Measurements from ENCODE around the gene AMBRA1.

Gene AMBRA1

DNA sequence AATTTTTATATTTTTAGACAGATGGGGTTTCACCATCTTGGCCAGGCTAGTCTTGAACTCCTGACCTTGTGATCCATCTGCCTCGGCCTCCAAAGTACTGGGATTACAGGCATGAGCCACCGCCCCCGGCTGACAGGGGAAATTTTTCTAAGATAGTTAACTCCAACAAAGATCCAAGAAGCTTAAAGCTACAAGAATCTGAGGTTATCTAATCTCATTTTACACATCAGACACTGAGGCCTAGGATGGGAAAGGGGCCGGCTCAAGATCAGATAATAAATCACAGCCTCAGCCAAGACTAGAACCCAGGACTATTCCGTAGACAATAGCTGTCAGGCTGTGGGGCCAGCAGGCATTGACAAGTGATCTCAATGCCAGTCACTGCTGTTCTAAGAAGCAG lies 94.0 kb downstream of the AMBRA1 start:
- DNase-seq: no peak

DNA sequence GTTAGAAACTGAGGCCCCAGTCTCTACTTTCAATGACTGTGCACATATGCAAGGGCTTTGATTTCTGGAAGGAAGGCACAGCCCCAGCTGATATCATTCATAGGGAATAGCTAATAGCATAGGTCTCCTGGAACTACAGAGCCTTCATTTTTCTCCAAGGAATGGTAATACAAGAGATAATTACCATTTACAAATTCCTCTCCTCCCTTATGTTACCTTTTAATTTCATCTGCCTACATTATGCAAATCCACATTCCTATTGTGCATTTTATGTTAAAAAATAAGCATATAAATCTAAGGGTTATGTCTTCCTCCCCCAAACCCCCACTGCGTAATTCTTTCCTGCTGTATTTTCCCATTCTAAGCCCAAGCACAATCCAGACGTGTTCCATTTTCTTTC lies 94.9 kb downstream of the AMBRA1 start:
- DNase-seq: no peak

DNA sequence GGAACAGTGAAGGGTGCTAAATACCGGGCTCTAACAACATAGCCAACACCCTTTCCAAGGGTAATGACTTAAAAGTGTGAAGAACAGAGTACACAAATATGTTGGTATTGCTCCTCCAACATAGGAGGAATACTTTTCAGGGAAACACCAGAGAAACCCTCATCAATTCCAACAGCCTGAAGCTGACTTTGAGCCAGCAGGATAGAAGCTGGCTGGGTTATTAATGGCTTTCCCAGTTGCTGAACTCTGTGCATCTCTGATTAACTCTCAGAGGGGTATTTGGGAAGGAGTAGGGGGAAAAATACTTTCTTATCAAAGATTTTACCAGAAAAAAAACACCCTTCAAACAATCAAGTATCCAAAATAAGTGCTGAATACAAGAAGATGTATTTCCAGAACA lies 95.6 kb downstream of the AMBRA1 start:
- DNase-seq: no peak

DNA sequence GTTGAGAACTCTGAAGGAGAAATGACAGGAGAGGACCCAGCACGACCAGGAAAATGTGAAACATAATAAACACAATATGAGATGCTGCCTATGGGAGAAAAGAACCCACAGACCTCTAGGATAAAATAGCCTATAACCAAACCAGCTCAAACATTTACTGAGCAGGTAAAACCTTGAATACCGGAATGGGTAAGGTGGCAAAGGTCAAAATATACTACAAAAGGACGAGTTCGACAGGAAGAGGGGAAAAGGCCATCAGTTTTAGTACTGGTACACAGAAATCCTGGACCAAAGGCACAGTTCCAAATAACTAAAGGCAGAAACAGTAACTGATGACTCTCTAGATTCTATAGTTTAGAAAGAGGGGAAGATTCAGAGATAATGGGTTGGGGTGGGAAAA lies 96.3 kb downstream of the AMBRA1 start:
- no peak for DNase-seq

DNA sequence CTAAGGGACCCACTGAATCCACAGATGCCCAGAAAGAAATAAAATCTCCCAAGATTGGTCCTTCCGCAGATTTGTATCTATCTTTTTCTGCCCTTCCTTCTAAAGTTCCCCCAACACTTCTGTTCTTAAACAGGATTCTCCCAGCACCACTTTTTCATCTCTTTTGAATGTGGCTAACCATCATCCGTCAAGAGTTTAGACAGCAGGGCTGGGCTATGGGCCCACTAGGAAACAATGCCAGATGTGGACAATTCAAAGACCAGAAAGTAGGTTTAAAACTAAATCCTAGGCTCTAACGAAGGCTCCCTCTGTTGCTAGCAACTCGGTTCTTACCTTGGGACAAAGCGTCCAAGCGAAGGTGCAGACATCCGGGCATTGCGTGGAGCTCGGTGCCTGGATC lies 100.0 kb downstream of the AMBRA1 start:
- no peak for DNase-seq

DNA sequence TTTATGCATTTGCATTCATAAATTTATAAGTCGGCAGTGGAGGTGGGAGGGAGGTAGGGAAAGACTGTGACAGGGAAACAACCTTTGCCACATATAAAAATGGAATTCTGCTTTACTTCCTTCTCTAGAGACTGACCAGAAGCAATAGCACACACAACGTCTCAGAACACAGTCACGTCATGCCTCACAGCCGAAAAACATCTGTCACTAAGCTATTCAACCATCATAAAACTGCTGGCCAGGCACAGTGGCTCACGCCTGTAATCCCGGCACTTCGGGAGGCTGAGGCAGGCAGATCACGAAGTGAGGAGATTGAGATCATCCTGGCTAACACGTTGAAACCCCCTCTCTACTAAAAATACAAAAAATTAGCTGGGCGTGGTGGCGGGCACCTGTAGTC lies 101.3 kb downstream of the AMBRA1 start:
- DNase-seq: no peak

DNA sequence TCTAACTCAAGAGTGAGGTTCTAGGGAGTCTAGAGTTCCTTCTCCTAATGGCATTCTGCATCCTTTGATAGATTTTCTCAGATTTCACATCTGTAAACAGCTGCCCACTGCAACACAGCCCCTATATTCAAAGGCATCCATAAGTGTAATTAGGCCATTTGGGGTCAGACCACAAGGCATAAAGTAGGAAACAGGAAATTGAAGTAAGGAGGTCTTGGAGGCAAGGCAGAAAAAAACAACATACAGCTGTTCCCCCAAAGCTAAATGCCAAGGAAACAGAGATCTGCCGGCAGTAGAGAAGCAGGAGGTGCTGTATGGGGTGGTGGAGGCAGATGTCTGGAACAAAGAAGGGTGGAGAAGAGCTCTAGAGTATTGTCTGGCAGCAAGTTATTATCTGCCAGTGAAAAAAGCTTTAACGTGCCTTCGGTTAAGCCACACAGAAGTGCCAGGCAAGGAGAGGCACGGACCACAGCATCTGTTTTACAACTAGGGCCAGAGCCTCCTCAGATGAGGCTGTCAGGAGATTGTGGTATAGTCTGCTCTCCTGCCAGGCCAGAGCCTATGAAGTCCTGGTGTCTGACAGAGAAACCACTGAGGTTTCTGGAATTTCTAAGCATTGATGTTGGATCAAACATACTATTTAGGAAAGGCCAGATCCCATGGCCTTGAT lies 102.0 kb downstream of the AMBRA1 start:
- DNase-seq: no peak

DNA sequence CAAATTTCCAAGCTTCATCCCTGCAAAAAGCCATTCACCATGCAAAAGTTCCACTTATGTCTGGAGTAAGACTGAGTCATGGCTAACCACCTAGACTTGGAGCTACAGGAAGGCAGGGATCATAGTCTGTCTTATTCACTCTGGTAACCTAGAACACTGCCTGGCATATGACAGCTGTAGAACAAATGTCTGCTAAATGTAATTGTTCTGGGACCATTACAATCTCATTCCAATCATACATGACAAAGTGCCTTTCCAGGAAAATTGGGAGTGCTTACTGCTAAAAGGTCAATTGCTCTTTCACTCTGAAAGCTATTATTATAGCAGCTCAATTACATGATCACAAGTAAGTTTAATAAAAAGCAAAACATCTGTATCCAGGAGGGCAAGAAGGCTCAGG lies 103.2 kb downstream of the AMBRA1 start:
- DNase-seq: no peak

DNA sequence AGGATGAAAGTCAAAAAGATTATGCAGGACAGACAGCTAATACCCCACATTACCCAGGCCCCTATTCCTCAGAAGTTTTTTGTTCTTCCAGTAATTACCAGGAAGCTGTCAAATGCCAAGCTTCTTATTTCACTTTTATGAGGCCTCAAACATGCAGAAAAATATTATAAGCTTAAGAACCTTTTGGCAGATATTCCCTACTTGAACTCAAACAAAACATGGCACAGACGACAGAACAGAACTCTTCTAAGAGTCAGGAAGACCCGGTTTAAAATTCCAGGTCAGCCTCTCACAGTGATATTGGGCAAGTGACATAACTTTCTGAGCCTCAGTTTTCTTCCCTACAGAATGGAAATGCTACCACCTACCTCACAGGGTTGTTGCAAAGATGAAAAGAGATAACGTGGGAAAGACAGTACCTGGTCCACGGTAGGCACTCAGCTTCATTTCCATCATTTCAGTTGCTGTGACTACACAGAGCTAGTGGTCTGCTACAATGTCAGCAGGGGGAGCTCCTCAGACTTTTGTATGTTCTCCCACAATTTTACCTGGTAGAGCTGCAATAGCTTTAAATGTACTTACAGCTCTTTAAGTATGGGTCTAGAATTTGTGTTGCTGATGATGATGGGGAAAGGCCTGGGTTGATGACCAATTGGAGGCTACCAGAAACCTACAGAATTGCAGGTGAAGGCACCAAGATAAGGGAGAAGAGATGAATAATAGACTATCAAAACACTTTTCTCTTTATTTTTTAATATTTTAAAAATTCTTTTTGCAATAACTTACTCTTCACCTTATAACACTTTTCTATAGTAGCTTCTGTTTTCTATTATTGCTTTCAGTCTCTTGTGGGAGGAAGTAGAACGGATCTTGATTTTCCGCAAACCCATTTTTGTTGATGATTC lies 103.9 kb downstream of the AMBRA1 start:
- peak; percentile 45 for DNase-seq

DNA sequence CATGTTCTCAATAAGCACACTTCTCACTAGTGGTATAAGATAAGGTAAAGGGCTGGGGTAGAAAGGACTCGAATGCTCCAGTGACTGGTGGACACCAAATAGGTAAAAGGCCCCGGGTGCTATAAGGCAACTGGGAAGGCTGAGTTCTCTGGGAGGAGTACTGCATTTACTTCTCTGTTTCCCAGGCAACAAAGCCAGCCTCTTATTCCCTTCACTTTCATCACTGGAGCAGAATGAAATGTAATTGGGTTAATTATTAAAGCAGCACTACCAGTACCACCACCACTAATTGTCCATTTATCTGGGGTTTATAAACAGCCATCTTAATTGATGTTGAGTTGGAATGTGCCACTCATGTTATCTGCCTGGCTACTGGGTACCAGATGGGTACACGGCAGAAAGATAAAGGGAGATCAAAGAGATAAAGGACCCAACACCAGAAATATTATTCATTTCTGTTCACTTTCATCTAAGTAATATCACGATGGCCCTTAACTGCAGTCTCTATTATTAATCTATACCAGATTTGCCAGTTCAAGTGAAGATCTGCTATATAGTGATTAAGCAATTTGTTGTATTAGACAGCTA lies 107.9 kb downstream of the AMBRA1 start:
- DNase-seq: no peak

DNA sequence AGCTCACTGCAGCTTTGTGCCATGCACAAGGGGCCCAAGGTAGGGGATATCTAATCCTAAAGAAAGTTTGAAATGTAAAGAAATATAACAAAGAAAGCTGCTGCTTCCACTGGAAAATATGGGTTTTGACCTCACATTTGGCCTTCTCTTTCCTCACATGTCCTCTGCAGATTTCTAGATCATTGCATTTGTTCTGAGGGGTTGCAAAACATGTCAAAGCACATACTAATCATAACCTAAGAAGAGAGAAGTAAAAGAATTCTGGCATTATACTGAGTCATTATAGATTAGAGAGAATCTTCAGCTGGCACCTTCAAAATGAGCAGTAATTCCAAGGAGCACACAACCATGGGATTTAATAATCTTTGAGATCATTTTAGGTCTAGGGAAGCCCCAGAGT lies 109.7 kb downstream of the AMBRA1 start:
- DNase-seq: no peak

DNA sequence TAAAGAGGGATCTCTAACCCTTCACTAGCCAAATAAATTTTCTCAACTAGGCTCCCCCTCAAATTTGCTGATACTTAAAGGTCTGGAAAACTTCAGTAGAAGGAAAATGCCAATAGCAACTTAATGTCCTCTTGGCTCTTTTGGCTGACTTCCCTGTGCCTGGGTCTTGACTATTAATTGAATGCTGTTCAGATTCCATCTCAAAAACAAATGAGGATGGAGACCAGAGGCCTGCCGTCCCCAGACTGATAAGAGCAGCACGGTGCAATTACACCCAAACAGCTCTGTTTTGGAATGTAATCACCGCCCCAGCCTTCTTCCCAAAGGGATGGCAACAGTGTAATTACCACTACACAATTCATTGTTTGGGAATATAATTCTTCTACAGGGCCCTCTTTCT lies 112.9 kb downstream of the AMBRA1 start:
- no peak for DNase-seq

DNA sequence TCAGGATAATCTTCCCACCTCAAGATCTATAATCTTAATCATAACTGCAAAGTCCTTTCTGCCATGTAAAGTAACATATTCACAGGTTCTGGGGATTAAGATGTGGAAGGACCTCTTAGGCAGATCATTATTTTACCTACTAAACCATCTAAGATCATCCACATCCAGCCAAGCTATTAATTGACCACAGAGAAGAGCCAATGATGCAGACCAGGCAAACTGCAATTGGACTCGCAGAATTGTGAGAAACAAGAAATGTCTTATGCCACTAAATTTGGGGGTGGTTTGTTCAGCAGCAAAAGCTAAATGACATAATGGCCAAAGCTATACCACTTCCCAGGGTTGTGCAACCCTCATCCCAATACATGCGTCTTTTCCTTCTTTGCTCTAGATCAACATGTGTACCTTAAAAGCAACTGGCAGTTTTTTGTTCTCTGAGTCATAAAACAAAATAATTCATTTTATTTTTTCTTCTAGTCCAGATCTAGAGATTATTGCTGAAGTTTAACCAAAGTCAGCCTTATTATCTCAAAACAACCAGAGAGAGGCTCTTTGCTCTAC lies 113.6 kb downstream of the AMBRA1 start:
- DNase-seq: no peak

DNA sequence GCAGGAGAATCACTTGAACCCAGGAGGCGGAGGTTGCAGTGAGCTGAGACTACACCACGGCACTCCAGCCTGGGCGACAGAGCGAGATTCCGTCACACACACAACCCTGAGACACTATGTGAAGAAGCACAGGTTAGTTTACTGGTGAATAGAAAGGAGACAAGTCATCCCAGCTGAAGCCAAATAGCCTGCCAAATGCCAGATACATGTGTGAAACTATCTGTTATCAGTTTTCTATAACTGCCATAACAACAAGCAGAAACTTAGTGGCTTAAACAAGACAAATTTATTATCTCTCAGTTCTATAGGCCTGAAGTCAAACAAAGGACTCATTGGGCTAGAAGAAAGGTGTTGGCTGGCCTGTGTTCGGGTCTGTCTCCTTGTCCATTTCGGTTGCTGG lies 114.2 kb downstream of the AMBRA1 start:
- no peak for DNase-seq

DNA sequence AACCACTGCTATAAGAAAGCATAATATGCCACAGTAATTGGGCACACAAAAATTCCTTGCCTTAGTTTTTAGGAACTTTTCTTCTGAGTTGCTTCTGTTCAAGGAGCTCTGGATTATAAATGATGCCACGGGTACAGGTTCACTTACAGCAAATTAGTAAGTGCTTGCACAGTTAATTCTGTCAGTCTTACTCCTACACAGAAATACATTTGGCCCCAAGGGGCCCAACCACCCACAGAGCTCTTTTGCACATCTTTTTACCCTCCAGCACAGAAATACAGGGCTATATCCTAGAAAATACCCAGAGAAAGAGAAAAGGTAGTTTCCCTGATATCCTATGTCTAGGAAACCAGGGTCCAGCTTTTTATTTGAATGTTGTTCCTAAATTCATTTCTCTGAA lies 115.6 kb downstream of the AMBRA1 start:
- DNase-seq: no peak

DNA sequence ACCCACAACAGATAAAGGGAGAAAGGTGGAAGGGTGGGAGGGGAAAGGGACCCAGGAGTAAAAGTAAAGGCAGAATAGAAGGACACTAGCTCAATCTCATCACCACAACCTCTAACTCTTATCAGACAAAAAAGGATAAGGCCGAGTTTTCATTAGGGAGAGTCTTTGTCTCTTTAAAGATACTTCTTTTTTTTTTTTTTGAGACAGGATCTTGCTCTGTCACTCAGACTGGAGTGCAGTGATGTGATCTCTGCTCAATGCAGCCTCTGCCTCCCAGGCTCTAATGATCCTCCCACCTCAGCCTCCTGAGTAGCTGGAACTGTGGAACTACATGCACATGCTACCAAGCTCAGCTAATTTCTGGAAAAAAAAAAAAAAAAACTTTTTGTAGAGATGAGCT lies 116.7 kb downstream of the AMBRA1 start:
- DNase-seq: no peak

DNA sequence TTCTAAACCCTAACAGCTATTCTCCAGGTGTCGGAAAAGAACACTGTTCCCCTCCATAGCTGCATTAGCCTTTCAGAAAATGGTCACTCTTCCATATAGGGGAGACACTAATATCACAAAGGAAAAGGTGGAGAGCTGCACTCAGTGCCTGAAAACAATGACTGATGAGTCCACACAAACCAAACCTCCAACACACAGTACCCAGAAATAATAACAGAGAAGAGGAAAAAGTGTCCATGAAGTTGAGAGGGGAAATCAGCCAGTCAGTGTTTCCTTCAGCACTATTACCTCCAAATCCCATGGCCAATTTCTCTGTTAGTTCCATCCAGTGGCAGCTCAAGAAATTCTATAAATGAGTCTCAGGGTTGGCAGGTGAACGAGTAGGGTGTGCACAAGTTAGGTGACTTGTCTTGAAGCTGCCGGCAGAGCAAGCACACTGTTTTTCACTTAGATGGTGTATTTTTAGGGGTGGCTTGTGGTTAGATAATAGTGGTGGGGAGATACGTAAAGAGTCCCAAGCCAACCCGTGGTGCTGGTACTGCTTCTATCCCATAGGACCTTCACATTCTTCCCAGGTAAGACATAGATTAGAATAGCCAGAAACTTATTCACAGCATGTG lies 117.8 kb downstream of the AMBRA1 start:
- DNase-seq: no peak

DNA sequence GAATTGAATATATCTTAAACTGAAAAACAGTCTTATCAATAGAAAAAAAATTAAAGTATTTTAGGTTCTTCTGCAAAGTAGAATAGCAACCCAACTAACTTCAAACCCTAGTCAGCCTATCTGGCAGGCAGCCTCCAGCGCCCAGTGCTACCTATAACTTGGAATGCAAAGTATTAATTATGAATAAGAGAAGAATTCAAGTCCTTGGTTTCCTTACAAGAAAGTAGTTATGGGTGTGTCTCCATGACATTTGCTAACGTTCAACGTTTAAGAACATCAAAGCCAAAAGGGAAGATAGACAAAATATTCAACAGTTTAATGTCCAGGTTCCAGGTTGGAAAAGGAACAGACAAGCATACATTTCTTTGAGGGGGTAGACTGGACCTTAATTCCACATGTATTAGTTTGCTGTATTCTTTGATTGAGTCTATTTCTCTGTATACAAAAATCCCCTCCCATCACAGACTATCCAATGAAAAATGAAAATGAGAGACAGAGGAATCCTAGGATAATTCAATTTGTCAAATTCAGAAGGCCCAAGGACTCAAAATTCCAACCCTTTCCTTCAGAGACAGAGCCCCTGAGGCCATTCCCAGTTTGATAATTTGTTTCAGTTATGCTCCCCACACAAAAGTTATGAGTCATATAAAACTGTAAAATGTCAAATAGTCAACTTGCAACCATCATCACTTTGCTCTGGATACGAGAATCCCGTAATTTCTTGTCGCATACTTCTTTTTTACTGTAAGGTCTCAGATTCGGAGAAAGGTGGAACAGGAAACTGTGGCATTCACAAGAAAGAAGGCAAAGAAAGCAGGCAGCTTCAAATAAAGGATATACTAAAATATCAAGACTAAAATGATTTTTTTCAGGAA lies 118.5 kb downstream of the AMBRA1 start:
- no peak for DNase-seq

DNA sequence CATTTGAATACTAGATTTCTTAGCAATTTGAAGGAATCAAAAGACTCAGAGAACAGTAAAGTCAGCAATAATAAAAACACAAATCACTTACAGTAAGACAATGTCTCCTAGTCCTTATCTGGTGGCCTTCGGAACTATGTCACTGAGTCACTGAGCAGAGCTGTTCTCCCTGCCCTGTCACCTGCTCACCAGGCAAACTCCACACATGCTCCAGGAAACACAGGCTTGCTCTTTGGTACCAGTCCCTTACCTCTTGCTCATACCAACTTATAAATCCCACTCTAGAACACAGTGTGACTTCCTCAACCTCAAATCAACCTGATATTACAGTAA lies 121.2 kb downstream of the AMBRA1 start:
- no peak for DNase-seq

DNA sequence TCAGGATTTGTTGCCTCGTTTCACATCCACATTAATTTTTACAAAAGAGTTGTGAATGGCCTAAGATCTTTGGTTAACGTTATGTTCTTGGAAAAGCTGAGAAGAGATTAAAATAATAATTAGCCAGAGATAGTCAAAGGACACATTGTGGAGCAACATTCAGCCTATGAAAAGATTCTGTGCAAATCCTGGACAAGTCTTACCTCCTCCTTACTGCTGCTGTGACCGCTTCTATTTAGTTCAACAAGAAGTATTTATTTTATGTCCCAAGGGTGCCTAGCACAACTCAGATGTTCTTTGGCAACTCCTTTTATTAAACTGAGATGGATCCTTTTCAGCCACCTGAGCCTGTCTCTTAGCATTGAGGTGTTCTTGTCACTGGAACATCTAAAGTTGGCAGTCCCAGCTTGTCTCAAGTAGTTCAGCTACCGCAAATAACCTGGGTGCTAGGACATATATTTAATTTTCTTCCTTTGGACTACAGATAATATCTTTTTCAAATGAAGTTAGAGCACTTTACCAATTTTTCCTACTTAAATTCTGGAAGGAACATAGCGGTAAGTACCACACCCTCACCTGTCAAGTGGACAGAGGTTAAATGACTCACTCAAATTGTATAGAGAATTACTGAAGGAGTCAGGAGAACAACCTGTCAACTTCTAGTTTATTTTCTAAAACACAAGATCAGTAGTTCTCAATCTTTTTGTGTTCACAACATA lies 121.7 kb downstream of the AMBRA1 start:
- DNase-seq: no peak

DNA sequence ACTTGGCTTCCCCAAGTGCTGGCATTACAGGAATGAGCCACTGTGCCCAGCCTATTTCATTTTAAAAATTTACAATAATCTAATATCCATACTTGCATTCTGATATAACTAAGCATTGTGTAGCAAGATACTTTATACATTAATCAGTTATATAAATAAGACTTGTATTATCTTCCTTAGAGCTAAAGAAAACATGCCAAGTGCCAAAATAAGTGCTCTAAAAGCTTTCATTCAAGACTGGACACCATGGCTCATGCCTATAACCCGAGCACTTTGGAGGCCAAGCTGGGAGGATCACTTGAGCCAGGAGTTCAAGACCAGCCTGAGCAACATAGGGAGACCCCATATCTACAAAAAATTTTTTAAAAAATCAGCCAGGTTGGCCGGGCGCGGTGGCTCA lies 123.9 kb downstream of the AMBRA1 start:
- DNase-seq: no peak

DNA sequence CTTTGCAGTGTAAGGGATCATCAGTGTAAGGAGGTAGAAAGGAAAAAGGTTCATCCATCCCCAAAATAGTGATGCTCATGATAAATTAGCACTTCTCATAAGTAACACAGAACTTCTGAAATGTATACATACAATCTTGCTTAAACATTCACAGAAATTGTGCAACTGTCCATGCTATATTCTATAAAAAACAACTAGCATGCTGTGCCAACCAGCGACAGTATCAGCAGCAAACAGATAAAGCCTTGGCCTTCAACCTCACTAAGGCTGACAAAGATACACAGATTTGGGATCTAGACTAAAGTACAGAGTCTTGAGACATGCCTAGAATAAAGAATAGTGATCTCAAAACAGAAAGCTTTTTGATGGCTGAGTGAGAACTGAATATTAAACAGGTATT lies 128.1 kb downstream of the AMBRA1 start:
- DNase-seq: no peak
